IPS-15b (cell line): ENCODE measurements around the gene ZNF578.
"Not testable (repeated sequence)": the region's sequence is repeated elsewhere in the genome, so short reads cannot be mapped to it uniquely, and the experiment has no call there.

Experiments used
- H3K27me3 ChIP-seq: one replicate; pipeline ENCODE4 v1.6.1; 2013; ENCODE audit warnings: low read length; ENCODE audit not compliant: control insufficient read depth, insufficient read depth
- H3K36me3 ChIP-seq: one replicate; pipeline ENCODE4 v1.6.1; 2013; ENCODE audit warnings: low read length; ENCODE audit not compliant: control insufficient read depth, insufficient read depth
- H3K4me1 ChIP-seq: one replicate; pipeline ENCODE4 v1.6.1; 2013; ENCODE audit warnings: mild to moderate bottlenecking, low read length; ENCODE audit not compliant: control insufficient read depth, insufficient read depth
- H3K4me3 ChIP-seq: one replicate; pipeline ENCODE4 v1.5.1; 2013; ENCODE audit warnings: low read depth, low read length
- H3K9ac ChIP-seq: one replicate; pipeline ENCODE4 v1.6.1; 2013; ENCODE audit warnings: low read depth, mild to moderate bottlenecking, low read length
- H3K9me3 ChIP-seq: one replicate; pipeline ENCODE4 v1.6.1; 2013; ENCODE audit warnings: mild to moderate bottlenecking, low read length; ENCODE audit not compliant: control insufficient read depth, insufficient read depth

The ZNF578 gene

GRCh38 chr19:52485064-52485463 is 31.7 kb downstream of the ZNF578 start:
- peaks cover 13% of the 10 kb centered on the region for H3K9me3 ChIP-seq
- not testable (repeated sequence) for H3K9ac ChIP-seq, H3K4me1 ChIP-seq, H3K27me3 ChIP-seq, H3K36me3 ChIP-seq
- peak overlapping the region; percentile 30 for H3K4me3 ChIP-seq

GRCh38 chr19:52485561-52486240 is 32.3 kb downstream of the ZNF578 start:
- peak overlapping the region; percentile 30 for H3K4me3 ChIP-seq
- H3K9ac ChIP-seq, H3K9me3 ChIP-seq, H3K27me3 ChIP-seq, H3K36me3 ChIP-seq, H3K4me1 ChIP-seq: not testable (repeated sequence)

GRCh38 chr19:52492201-52492993 is 39.0 kb downstream of the ZNF578 start:
- Histone ChIP-seq H3K4me3 (peak overlapping the region; percentile 86), H3K9me3 (no peaks in the 10 kb centered on the region), H3K4me1 (no peaks in the 10 kb centered on the region), H3K9ac (peak overlapping the region; percentile 60), H3K27me3 (no peaks in the 10 kb centered on the region), H3K36me3 (no peaks in the 10 kb centered on the region)

GRCh38 chr19:52492994-52493470 is 39.7 kb downstream of the ZNF578 start:
- Histone ChIP-seq H3K9ac (peak overlapping the region; percentile 60), H3K27me3 (no peaks in the 10 kb centered on the region), H3K36me3 (no peaks in the 10 kb centered on the region), H3K4me3 (peak overlapping the region; percentile 86), H3K4me1 (no peaks in the 10 kb centered on the region), H3K9me3 (no peaks in the 10 kb centered on the region)

- Histone ChIP-seq H3K4me3 (no peak overlapping the region), H3K9me3 (no peaks in the 10 kb centered on the region), H3K9ac (no peak overlapping the region), H3K36me3 (no peaks in the 10 kb centered on the region), H3K4me1 (peaks cover 3% of the 10 kb centered on the region), H3K27me3 (peaks cover 8% of the 10 kb centered on the region)
These were observed 41.2 kb downstream of the ZNF578 start for GRCh38 chr19:52494518-52494917.

GRCh38 chr19:52498571-52498970 is 45.2 kb downstream of the ZNF578 start:
- no peak overlapping the region for H3K9ac ChIP-seq
- H3K27me3 ChIP-seq, result peaks cover 17% of the 10 kb centered on the region

GRCh38 chr19:52500474-52500873 is 47.1 kb downstream of the ZNF578 start:
- H3K9me3 ChIP-seq, H3K4me3 ChIP-seq, H3K4me1 ChIP-seq, H3K36me3 ChIP-seq, H3K9ac ChIP-seq: not testable (repeated sequence)
- peaks cover 17% of the 10 kb centered on the region for H3K27me3 ChIP-seq

More at GRCh38 chr19:52498571-52498970, 45.2 kb downstream of the ZNF578 start:
- Histone ChIP-seq H3K4me1 (peaks cover 3% of the 10 kb centered on the region), H3K36me3 (no peaks in the 10 kb centered on the region), H3K4me3 (no peak overlapping the region), H3K9me3 (no peaks in the 10 kb centered on the region)

GRCh38 chr19:52500991-52501390 is 47.6 kb downstream of the ZNF578 start:
- H3K4me3 ChIP-seq, H3K9me3 ChIP-seq, H3K9ac ChIP-seq, H3K36me3 ChIP-seq, H3K4me1 ChIP-seq: not testable (repeated sequence)
- peaks cover 17% of the 10 kb centered on the region for H3K27me3 ChIP-seq

- Histone ChIP-seq H3K9me3 (no peaks in the 10 kb centered on the region), H3K36me3 (peaks cover 6% of the 10 kb centered on the region), H3K9ac (no peak overlapping the region), H3K4me3 (no peak overlapping the region), H3K27me3 (no peaks in the 10 kb centered on the region), H3K4me1 (no peaks in the 10 kb centered on the region)
These were observed 53.9 kb downstream of the ZNF578 start for GRCh38 chr19:52507266-52507665.

- Histone ChIP-seq H3K9ac (no peak overlapping the region), H3K36me3 (no peaks in the 10 kb centered on the region), H3K4me1 (peaks cover 12% of the 10 kb centered on the region), H3K27me3 (no peaks in the 10 kb centered on the region), H3K9me3 (no peaks in the 10 kb centered on the region), H3K4me3 (no peak overlapping the region)
These were observed 62.8 kb downstream of the ZNF578 start for GRCh38 chr19:52516191-52516590.

- Histone ChIP-seq H3K9me3 (no peaks in the 10 kb centered on the region), H3K9ac (no peak overlapping the region), H3K36me3 (no peaks in the 10 kb centered on the region), H3K27me3 (no peaks in the 10 kb centered on the region), H3K4me1 (peaks cover 14% of the 10 kb centered on the region), H3K4me3 (no peak overlapping the region)
These were observed 65.3 kb downstream of the ZNF578 start for GRCh38 chr19:52518646-52519045.

GRCh38 chr19:52519175-52519574 is 65.8 kb downstream of the ZNF578 start:
- H3K9me3 ChIP-seq, H3K9ac ChIP-seq, H3K27me3 ChIP-seq: not testable (repeated sequence)

More at GRCh38 chr19:52519175-52519574, 65.8 kb downstream of the ZNF578 start:
- H3K4me3 ChIP-seq, H3K36me3 ChIP-seq: not testable (repeated sequence)
- H3K4me1 ChIP-seq, result peaks cover 14% of the 10 kb centered on the region
